CD4-positive, alpha-beta T cell treated with Interleukin-6 at 100 ng/mL for 8 hours (primary cell): Measurements from ENCODE around the gene CADM3.

Experiments
- DNase-seq: peaks from one replicate; pipeline ENCODE4 v3.0.0-alpha.2; 2020; ENCODE audit warnings: mixed read lengths, low spot score

CADM3 gene, protein sequence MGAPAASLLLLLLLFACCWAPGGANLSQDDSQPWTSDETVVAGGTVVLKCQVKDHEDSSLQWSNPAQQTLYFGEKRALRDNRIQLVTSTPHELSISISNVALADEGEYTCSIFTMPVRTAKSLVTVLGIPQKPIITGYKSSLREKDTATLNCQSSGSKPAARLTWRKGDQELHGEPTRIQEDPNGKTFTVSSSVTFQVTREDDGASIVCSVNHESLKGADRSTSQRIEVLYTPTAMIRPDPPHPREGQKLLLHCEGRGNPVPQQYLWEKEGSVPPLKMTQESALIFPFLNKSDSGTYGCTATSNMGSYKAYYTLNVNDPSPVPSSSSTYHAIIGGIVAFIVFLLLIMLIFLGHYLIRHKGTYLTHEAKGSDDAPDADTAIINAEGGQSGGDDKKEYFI

DNA sequence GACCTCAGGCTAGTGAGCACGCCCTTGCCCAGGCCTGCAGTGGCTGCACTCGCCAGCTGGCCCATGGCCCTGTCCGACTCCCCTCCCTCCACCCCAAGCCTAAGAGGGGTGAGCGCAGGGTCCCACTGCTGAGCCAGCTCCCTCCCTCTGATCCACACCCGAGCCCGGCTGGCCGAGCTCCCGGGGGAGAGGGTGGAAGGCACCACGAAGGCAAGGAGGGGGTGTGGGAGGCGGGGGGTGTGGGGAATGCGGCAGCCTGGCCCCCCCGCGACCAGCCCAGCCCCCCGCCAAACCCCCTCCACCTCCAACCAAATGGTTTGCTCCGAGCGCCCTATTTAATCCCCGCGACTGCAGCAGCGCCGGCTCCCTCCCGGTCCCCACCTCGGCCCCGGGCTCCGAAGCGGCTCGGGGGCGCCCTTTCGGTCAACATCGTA lies at the start of gene CADM3:
Gene CADM3 (plus strand): TSS at position 362 of the 434 bp plus-strand sequence. CDS start 151 bp downstream, outside the sequence.
- DNase-seq: no peak

DNA sequence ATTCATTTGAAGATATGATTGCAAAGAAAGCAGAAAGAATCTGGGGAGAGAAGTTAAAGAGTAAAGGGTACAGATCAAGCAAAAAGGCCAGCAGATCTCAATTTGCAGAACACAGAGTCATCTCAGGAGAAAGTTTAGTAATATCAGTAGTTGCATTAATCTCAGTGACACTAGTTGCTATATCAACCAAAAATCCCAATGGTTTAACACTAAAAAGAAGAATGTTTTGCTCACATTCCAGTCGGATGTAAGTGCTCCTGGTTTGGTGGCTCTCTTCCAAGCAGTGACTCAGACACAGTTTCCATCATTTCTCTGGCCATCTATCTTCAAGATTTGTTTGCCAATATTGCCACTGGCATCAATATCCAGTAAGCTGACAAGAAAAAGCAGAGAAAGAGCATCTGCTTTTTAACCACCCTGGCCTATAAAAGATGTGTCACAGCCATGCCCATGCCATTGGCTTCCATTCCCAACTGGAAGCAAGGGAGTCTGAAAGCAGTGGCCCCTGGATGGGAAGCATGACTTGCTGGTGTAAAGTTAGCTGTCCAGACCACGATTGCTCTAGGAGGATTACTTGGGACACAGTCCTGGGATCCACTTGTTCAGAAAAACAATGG lies 49.3 kb upstream of the CADM3 start:
- no peak for DNase-seq

DNA sequence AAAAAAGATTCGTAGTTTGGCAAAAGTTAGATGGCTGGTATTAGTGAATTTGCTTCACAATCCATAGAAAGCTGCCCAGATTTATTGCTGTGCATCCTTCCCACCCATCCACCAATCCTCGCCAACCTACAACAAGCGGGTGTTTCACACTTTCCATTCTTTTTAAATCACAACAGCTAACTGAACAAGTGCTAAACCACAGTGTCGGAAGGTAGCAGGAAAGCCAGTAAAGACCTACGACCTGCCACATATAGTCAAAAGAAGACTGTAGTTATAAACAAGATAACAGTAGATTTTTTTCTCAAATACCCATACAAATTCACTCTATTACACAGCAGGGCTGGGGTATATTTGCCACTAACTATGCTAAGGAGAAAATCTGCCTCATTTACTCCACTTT lies 47.8 kb upstream of the CADM3 start:
- no peak for DNase-seq

DNA sequence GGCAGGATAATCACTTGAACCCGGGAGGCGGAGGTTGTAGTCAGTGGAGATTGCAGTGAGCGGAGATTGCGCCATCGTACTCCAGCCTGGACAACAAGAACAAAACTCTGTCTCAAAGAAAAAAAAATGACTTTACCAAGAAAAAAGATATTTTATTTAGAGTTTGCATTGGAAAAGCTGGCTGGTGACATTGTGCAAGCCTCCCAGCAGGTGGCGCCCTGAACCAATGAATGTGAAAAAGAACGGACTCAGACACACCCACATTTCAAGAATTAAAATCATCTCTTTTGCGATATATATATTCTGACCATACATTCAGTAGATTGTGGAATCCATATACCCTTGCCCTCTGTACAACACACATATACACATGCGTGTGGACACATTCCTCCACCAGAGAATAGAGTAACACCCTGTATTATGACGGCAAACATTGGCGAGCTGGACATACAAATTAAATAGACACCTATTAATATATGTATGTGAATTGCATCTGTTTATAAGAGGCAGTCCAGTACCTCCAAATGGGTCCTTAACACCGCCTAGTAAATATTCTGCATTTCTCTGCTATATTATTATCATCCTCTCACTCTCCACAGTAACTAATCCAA lies 39.0 kb upstream of the CADM3 start:
- peak; percentile 42 for DNase-seq

DNA sequence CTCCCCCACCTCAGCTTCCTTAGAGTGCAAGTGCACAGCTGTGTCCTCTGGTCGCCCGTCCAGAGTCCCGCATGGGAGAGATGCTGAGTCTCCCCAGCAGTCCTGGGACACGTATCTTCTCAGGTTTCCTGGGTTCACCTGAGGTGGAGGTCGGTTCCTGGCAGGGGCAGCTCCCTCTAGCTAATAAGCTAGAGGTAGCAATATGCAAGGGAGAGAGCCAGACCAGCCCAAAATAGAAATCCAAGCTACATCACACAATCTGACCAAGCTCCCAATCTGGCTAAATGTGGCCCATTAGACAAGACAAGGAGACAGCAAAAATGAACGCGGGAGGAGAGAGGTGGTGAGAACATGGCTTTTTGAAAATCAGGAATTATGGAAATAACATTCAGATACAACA lies 30.9 kb upstream of the CADM3 start:
- no peak for DNase-seq

DNA sequence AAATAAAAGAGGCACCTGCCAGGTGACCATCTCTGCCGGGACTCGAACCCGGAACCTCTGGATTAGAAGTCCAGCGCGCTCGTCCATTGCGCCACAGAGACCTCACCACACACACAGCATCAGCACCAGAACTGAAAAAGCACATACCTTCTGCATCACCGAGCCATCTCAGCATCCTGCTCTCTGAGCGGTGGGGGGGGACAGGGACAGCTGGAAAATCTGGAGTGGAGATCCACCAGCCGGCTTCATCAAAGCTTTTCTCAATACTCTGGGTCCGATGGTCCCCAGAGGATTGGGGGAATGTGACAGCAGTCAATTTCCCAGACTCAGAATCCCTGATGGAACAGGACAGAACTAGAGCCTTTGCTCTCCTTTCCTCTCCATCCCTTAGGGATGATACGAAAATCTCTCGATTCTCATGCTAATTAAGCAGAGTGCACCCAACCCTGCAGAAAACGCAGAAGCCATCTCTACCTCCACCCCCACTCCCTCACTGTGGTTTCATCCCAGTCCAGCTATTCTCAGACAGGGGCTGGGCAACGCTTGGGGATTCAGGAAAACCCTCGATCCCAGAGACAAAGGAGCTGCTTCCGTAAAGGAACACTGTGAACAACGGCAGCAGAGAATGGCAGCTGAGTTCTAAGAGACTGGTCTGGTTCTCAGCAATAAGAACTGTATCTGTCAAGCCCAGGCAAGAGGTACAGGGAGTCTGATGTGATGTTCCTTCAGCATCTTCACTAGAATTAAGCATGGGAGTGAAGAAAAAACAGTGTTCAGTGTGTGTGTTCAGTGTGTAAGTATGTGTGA lies 29.6 kb upstream of the CADM3 start:
- no peak for DNase-seq

DNA sequence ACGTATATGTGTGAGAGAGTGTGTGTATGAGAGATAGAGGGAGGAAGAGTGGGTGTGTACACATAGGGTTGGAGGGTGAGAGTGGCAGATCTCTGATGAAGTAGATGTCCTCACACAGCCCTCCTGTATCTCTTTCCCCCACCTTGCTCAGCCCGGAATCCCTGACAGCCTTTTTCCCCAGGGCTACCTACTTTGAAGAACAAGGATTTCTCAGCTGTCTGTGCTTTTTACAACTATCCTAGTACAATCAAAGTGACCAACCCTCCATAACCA lies 29.1 kb upstream of the CADM3 start:
- no peak for DNase-seq

DNA sequence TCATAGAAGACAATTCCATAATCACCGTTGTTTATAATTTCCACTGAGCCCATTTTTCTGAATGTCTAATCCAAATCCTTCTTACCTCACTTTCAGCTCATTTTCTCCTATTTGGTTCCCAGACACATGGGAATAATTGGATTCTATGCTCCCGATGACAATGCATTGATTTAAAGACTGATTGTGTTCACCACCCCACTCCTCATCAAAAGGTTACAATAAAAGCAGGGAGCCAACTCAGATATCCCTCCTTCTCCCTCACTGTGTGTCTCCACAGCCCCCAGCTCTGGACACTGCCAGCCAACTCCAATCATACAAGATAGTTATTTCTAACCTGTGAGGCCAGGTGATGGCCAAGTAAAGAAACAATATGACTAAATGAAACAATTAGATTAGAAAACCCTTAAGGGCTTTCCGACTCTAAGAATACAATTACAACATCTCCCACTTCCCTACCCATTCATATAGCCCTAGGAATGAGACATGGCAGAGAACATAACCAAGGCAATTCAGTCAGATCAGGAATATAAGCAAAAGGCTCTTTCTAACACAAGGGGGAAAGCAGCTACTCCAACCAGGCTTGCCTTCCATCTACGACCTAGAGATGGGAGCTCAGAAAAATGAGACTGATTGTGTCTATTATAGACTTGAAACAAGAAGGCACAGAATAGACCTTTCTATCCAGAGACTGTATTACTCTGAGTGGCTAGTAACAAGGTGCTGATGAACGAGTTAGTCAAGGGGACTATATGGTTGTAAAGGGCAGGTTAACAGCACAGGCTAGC lies 28.5 kb upstream of the CADM3 start:
- no peak for DNase-seq

DNA sequence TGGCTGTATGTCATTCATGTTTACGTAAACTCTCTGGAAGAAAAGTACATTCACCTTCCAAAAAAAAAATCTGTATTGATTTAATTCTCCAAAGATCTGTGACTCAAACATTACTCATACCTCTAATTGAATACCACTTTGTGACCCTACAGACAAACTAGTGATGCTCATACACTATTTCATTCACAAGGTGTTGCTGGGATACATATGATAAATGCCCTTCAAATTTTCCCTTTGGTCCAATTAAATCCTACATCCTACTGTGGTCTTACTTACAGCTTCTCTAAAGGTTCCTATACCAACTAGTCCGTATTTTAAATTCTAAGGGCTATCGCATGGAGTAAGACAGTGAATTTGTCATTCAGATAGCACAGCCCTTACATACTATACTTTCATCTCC lies 26.8 kb upstream of the CADM3 start:
- DNase-seq: no peak

DNA sequence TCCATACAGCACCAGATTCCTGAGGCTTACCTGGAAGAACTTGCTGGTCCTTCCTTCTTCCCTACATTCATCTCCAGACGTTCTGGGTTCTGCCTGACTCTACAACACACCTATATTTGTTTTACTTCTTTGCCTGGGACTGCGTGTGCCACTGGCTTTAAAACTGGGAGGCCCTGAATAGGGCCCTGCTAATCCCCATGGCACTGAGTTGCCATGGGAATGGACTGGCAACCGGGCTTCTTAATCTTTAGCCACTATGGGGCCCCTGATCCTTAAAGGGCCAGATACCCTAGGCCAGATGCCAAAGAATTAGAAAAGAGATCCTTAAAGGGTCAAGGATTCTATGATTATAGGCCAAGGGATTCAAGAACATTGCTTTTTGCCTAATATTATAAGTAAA lies 24.4 kb upstream of the CADM3 start:
- DNase-seq: no peak

DNA sequence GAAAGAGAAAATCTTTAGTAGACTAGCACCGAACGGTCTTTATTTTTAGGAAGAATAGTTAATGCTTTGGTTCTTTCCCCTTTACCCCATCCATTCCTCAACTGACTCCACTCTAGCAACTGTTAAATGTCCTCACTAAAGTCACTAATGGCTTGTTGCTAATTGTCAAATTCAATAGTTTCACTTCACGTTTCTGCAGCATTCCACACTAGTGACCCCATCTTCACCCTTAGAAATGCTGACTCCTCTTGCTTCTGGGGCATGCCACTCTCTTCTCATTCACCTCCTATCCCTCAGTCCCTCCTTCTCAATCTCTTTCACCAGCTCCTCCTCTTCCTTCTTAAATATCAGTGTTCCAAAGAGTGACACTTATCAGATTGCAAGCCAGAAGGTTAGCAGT lies 19.4 kb upstream of the CADM3 start:
- no peak for DNase-seq

DNA sequence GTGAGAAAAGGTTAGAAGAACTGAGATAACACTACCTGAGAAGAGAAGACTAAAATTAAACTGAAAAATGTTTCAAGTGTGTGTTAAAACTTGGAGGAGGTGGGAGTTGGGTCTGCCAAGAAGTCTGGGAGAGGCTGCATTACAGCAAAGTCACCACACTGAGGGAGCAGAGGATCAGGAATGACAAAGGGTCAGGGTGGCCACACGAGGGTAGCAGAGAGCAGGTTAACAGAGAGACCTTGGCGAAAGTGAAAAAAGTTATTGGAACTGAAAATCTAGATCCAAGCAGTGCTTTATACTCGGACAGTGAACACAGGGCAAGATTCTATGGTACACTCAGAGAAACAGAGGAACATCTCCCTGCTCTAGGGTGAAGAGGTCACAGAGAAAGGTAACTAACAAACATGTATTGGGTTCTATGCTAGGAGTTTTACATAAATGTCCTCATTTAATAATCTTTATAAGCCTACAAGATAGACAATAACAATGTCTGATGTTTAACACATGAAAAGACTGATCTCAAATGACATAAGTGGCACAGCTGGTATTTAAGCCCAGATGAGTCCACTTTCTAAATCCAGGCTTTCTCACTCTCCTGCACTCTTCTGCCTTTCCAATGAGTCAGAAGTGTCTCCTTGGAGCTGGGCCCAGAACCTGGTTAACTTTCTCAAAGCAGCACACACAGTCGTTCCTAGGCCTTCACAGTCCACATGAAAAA lies 10.3 kb upstream of the CADM3 start:
- peak; percentile 52 for DNase-seq

DNA sequence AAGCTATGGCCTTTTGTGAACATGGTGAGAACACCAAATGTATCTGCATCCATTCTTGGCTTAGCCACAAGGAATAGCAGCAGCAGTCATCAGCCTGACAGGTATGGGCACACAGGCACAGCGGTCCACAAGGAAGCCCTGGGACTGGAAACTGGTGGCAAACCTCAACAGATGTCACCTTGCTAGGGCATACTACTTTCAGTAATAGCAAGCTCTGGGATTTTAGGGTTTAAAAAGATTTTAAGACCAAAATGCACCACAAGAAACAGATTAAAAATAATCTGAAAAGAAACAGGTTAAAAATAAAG lies 9.7 kb upstream of the CADM3 start:
- no peak for DNase-seq

DNA sequence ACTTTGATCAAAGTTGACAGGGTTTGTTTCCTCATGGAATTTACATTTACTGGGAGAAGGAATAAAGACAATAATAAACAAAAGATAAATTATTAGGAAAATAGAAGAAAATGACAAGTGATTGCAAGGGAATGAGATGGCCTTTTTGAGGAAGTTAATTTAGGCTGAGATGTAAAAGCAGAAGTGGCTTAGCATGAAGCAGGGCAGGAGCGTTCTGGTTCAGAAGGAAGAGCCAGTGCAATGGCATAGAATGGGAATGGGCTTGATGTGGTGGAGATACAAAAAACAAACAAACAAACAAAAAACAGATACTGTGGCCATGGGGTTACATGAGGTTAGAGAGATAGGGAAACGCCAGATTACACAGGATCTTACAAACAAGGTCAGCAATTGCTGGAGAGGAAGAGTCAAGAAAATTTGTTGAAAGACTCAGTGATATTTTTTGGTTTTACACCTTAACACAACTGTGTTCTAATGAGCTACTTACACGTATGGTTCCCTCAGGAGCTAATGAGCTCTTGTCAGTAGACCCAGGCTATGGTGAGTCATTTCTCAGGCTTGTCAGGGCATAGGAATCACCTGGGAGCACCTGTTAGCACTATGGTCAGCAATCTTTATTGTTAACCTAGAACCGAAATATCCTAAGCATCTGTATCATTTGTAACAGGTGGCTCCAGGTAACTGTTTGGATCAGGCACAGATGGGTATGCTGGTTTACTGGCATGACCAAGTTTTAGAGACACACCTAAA lies 8.7 kb upstream of the CADM3 start:
- no peak for DNase-seq

DNA sequence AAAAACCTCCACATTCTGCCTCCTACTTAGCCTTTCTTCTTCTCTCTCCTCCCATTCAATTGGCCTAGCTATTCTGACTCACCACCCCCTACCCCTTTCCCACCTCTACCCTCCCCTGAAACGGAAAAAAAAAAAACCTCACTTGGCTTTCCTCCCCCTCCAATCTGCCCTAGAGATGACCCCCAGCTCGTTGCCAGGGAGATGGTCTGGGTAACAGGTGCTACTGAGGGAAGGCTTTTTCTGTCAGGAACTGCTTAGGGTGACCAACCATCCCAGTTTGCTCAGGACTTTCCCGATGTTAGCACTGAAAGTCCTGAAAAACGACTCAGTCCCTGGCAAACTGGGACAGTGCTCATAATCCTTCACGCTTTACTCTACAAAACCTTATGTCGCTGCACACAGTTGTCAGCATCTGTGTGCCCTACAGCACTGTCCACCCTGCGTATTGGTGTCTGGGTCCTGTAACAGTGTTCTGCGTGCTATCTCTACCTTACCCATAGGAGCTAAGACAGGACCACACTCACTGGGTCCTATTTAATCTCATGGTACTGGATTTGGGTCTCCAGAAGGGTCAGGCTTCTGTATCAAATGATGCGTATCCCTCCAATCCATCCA lies 7.7 kb upstream of the CADM3 start:
- DNase-seq: no peak

DNA sequence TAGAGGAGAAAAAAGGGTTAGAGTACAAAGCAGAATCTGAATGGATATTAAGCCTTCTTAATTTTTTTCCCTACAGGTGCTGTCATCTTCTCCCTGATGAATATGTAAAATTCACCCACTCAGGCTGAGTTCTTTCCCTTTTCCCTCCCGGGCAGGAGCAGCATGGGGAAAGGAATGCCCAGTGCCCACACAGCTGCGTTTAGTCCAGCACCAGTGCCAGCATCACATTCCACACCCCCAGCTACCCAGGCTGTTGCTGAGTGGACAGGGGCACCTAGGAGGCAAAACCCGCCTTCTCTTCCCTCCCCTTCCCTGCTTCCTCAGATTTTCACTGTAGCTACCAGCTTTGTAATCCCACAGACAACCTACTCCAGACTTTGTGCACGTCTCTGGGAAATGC lies 3.4 kb upstream of the CADM3 start:
- DNase-seq: no peak

DNA sequence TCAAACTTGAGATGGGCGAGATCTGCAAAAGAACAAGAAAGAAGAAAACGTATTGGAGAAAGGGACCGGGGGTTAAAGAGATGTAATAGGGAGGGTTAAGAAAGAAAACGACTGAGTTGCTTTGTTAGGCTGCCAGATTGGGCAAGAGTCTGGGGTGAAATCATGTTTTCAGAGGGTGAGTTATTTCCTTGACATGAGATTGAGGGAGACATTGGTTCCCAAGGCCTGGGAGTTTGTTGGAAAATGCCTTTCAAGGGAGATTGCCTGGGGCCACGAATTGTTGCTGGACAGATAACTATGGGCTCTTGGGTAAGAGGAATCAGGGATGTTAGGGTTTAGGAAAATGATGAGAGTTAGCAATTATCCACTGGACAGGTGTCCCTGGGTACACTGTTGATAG lies 776 bp upstream of the CADM3 start:
- no peak for DNase-seq

DNA sequence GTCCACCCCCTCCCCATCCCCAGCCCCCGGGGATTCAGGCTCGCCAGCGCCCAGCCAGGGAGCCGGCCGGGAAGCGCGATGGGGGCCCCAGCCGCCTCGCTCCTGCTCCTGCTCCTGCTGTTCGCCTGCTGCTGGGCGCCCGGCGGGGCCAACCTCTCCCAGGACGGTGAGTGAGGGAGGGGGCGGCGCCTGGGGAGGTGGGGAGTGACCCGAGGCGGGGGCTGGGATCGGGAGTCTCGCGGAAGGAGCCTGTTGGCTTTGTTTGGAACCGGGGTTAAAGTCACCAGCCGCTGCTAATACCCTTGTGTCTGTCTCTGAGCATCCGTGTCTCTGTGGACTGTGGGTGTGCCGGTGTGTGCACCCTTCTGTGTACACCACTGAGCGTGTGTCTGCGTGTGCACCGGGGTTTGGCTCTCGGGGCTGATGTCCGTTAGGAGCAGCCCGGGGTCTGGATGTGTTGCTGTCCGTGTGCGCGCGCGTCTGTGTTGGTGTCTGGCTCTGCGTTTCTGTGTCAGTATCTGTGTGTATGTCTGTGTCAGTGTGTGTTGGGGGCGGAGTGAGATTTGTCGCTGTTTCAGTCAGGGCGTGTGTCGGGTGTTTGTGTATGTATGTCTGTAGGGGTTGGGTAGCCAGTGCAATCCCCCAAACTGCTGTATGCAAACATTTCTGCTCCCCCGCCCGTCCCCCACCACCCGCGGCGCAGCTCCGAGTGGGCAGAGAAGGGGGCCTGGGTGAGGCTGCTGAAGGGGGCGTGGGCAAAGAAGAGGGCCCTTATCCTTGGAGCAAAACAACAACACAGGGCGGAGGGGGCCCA lies 480 bp downstream of the CADM3 start:
- no peak for DNase-seq

DNA sequence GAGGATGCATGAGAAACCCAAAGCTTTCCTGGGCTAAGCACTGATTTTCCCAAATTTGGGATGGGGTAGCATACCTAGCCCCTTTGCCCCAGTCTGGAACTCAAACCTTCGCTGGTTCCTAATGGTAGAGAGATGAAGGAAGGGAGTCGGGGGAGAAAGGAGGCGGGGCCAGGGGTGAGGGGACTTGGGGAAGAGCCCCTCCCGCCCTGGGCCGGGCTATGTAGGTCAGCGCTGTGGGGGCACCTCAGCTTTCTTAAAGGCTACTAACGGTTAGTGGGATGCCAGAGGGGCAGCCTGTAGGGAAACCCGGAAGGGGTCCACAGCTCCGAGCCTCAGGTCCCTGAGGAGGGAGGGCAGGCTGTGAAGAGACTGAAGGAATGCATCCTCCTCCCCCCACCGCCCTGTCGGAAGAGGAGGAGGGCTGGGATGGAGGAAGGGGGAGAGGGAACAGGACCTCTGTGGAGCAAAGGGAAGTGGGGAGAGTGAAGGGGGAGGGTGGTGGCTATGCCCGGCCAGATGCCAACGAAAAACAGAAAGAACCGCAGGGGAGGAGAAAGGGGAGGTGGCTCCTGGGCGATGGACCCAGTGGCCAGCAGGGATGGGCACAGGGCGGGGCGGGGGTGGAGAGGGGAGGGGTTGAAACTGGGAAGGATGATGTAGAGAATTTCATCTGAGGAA lies 1.3 kb downstream of the CADM3 start:
- no peak for DNase-seq
